Stimulated activated CD8-positive, alpha-beta memory T cell treated with anti-CD3 and anti-CD28 coated beads, Interleukin-2, amount 100 ng/mL, for 1 hour (primary cell): Measurements from ENCODE around the gene TOR3A.
"Not testable (repeated sequence)": the region's sequence is repeated elsewhere in the genome, so short reads cannot be mapped to it uniquely, and the experiment has no call there.

ENCODE experiments used
- DNase-seq, 2 donors: peaks; one replicate each; pipeline ENCODE4 v3.0.0-alpha.2; 2020; ENCODE audit warnings: low read depth in 2 of 2

Gene TOR3A

GRCh38 chr1:179107706-179108629, 26.1 kb downstream of the TOR3A start:
- DNase-seq, result no peak

GRCh38 chr1:179108644-179109043, 26.8 kb downstream of the TOR3A start:
- no peak for DNase-seq

GRCh38 chr1:179115181-179115580, 33.3 kb downstream of the TOR3A start:
- DNase-seq, result no peak

- no peak for DNase-seq
These were observed 37.6 kb downstream of the TOR3A start for GRCh38 chr1:179119513-179119912.

GRCh38 chr1:179120736-179121135, 38.9 kb downstream of the TOR3A start:
- no peak for DNase-seq

- no peak for DNase-seq
These were observed 39.5 kb downstream of the TOR3A start for GRCh38 chr1:179121159-179121938.

- no peak for DNase-seq
These were observed 43.0 kb downstream of the TOR3A start for GRCh38 chr1:179124873-179125272.

GRCh38 chr1:179126338-179127060, 44.6 kb downstream of the TOR3A start:
- no peak for DNase-seq

- no peak for DNase-seq
These were observed 45.5 kb downstream of the TOR3A start for GRCh38 chr1:179127163-179127895.

- DNase-seq, result no peak
These were observed 46.6 kb downstream of the TOR3A start for GRCh38 chr1:179128520-179128919.

GRCh38 chr1:179129702-179130473, 48.0 kb downstream of the TOR3A start:
- DNase-seq, result no peak

GRCh38 chr1:179135168-179135567, 53.3 kb downstream of the TOR3A start:
- DNase-seq, result not testable (repeated sequence)

GRCh38 chr1:179135707-179136106, 53.8 kb downstream of the TOR3A start:
- DNase-seq, result not testable (repeated sequence)

GRCh38 chr1:179137617-179138255, 55.9 kb downstream of the TOR3A start:
- DNase-seq, result no peak

- not testable (repeated sequence) for DNase-seq
These were observed 56.9 kb downstream of the TOR3A start for GRCh38 chr1:179138755-179139154.

- DNase-seq, result no peak
These were observed 59.9 kb downstream of the TOR3A start for GRCh38 chr1:179141592-179142251.

- no peak for DNase-seq
These were observed 61.0 kb downstream of the TOR3A start for GRCh38 chr1:179142889-179143299.

GRCh38 chr1:179143322-179143721, 61.5 kb downstream of the TOR3A start:
- no peak for DNase-seq

- DNase-seq, result no peak
These were observed 62.8 kb downstream of the TOR3A start for GRCh38 chr1:179144626-179145025.

- DNase-seq, result no peak
These were observed 63.7 kb downstream of the TOR3A start for GRCh38 chr1:179145521-179145920.
